Measurements from ENCODE around the gene SPTBN1.

Gene SPTBN1

GRCh38 chr2:54598347-54599325 is 142.5 kb downstream of the SPTBN1 start:
- no peak for DNase-seq (ENCODE audit: low read depth)
- no peak for TF ChIP-seq CTCF (conservative IDR thresholded peaks at IDR 0.05; ENCODE audit: control insufficient read depth, insufficient read depth, low read depth, low read length)
- H3K4me3 ChIP-seq (ENCODE audit: control insufficient read depth, low read depth, low read length): no peak overlapping the region

GRCh38 chr2:54599326-54599710 is 143.2 kb downstream of the SPTBN1 start:
- no peak for TF ChIP-seq CTCF (conservative IDR thresholded peaks at IDR 0.05; ENCODE audit: control insufficient read depth, insufficient read depth, low read depth, low read length)
- H3K4me3 ChIP-seq (ENCODE audit: control insufficient read depth, low read depth, low read length): no peak overlapping the region
- DNase-seq (ENCODE audit: low read depth): no peak

GRCh38 chr2:54599914-54600313 is 143.8 kb downstream of the SPTBN1 start:
- no peak overlapping the region for H3K4me3 ChIP-seq (ENCODE audit: control insufficient read depth, low read depth, low read length)
- no peak for TF ChIP-seq CTCF (conservative IDR thresholded peaks at IDR 0.05; ENCODE audit: control insufficient read depth, insufficient read depth, low read depth, low read length)
- DNase-seq (ENCODE audit: low read depth): no peak

- DNase-seq (ENCODE audit: low read depth): no peak
- no peak overlapping the region for H3K4me3 ChIP-seq (ENCODE audit: control insufficient read depth, low read depth, low read length)
- no peak for TF ChIP-seq CTCF (conservative IDR thresholded peaks at IDR 0.05; ENCODE audit: control insufficient read depth, insufficient read depth, low read depth, low read length)
These were observed 145.2 kb downstream of the SPTBN1 start for GRCh38 chr2:54601339-54601738.

GRCh38 chr2:54602736-54603322 is 146.7 kb downstream of the SPTBN1 start:
- no peak overlapping the region for H3K4me3 ChIP-seq (ENCODE audit: control insufficient read depth, low read depth, low read length)
- no peak for DNase-seq (ENCODE audit: low read depth)
- no peak for TF ChIP-seq CTCF (conservative IDR thresholded peaks at IDR 0.05; ENCODE audit: control insufficient read depth, insufficient read depth, low read depth, low read length)

GRCh38 chr2:54603357-54603756 is 147.2 kb downstream of the SPTBN1 start:
- H3K4me3 ChIP-seq (ENCODE audit: control insufficient read depth, low read depth, low read length): no peak overlapping the region
- no peak for TF ChIP-seq CTCF (conservative IDR thresholded peaks at IDR 0.05; ENCODE audit: control insufficient read depth, insufficient read depth, low read depth, low read length)
- peak; percentile 19 for DNase-seq (ENCODE audit: low read depth)
